ENCODE measurements around the gene LSS.
A peak's percentile ranks its signal among the peaks of the same experiment; 100 is the strongest.

The LSS gene

GRCh38 chr21:46228345-46229051, at the start of gene LSS:
Gene LSS (minus strand): TSS chr21:46228774. CDS start chr21:46228745, 29 bp downstream.
- peak; percentile 96 for DNase-seq

- no peak for DNase-seq
Measured at GRCh38 chr21:46274797-46275390, 46.3 kb upstream of the LSS start.

DNA sequence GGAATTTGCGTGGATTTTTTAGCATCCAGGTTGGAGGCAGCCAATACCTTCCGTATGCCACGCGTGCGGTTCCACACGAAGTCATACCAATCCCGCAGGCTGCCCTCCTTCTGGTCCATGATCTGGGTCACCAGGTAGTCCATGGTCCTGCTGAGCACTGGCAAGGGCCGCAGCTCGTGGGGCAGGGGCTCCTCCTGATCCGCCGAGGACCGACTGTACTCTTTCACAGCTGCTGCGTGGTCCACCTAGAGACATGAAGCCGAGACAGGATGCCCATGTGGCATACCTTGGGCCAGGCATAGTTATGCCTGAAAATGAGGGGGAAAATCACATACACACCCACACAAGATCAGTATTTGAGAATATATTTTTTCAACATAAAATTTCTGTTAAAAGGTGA, 44.8 kb upstream of the LSS start:
- no peak for DNase-seq

DNA sequence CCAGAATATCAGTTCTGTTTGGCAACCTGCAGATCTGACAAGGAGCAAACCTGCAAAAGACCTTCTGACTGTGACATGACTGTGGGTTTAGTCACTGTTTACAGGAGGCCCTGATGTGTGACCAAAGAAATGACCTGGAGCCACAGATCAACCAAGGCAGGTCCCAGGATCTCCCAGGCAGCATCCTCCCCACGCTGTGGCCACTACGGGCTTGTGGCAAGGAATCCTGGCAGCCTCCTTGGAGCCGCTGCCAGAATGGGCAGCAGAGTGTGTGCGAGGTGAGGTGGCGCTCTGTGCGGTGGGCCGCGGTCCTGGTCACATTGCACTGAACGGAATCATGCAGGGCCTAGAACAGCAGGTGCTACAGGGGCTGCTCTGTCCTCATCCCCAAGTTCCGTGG, 40.9 kb upstream of the LSS start:
- DNase-seq = no peak

- DNase-seq = no peak
Measured at GRCh38 chr21:46268371-46268770, 39.8 kb upstream of the LSS start.

DNA sequence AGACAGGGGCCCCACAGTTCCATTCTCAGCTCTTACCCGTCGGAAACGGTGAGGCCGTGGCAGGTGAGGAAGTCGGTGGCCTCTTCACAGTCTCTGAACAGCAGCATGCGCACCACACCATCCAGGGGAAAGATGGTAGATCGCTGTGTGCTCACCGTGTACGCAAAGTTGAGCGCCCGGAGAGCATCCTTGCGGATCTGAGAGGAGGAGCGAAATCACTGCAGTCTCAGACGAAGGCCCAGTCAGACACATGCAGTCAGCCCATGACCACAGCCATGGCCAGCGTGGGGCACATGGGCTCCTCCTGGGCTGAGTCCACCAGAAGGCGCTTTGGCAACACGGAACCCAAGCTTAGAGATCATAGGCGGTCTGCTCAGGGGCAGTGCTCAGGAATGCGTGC, 38.4 kb upstream of the LSS start:
- no peak for DNase-seq

DNA sequence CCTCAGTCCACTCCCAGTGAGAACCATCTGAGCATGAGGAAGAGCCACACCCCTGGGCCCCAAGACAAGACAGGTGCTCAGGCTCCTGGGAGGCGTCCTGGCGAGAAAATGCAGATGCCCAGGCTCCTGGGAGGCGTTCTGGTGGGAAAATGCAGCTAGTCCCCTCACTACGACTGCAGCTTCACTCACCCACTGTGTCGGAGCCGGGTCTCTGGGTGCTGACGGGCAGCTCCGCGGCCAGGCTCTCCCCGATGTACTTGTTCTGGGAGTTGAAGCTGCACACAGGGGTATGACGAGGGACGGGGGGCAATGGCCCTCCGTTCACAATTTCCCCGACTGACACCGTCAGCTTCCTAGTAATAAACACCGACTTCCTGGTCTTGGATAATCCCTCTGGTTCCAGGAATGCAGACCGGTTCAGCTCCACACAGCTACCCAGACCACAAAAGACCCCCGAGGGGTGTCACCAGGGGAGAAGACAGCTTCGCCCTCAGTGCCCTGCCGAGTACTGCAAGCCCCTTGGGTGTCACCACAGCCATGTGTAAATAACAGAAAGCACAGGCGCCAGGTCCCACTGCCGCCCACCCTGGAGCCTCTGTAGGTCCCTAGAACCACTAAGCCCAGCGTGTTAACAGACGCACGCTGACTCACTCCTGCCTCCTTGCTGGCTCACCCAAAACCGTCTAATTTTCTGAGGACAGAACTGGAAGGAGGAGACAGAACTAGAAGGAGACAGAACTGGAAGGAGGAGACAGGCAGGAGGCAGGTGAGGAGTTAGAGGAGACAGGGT, 37.4 kb upstream of the LSS start:
- DNase-seq = no peak

DNA sequence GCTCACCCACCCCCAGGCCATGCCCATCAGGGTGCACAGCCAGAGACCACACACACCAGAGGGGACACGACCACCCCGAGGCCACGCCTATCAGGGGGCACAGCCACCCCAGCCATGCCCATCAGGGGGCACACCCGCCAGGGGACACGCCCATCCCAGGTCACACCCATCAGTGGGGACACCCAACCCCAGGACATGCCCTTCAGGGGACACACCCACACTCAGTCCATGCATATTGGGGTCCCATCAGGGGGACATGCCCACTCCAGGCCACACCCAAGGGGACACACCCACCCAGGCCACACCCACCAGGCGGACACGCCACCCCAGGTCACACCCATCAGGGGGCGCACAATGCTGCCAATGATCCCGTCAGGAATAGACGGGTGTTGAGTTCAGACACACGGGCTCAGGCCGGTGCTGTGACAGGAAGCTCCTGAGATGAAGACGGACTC, 36.1 kb upstream of the LSS start:
- no peak for DNase-seq

DNA sequence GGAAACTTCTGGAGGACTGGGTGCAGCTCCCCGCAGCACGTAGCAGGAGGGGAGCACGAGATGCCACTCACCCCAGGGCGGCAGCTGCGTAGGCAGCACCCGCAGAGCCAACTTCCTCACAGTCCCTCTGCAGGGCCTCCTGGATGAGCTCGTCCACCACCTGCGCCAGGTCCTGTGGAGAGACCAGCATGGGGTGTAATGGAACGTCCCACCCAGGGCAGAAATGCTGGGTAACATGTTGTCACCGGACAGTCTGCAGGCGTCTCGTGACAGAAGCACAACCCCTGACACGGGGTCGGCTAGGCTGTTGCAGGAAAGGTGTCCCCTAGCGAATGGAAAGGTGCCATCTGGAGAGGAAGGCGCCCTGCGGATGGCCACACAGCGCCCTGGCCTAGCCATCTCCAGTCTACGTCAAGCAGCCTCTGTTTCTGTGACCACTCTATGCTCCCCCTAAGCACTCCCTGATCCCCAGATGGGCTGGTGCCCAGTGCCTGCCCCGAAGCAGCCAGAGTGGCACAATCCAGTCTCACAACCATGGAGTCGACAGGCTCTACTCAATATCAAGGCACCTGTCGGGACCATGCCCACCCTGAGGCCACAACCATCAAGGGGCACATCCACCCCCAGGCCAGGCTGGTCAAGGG, 35.6 kb upstream of the LSS start:
- DNase-seq = no peak

DNA sequence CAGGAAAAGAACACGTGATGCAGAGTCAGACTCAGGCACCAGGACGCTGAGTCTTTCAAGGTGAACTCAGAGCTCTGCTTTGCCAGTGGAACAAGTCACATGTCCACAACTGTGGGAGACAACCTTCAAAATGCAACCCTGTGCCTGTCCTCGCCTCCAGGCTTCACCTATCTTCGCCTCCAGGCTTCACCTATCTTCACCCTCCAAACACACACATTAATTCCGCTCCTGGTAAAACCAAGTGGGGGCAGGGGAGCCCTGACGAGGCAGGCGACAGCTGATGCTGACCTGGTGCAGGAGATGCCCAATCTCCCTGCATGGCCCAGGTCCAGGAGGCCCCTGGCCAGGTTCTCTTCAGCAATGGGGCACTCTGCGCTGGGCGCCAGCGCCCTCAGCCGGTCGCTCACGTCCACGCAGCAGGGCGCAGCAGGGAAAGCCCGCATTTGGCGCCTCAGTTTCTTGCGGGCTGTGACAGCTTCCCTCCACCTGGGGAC, 28.0 kb upstream of the LSS start:
- DNase-seq = no peak

DNA sequence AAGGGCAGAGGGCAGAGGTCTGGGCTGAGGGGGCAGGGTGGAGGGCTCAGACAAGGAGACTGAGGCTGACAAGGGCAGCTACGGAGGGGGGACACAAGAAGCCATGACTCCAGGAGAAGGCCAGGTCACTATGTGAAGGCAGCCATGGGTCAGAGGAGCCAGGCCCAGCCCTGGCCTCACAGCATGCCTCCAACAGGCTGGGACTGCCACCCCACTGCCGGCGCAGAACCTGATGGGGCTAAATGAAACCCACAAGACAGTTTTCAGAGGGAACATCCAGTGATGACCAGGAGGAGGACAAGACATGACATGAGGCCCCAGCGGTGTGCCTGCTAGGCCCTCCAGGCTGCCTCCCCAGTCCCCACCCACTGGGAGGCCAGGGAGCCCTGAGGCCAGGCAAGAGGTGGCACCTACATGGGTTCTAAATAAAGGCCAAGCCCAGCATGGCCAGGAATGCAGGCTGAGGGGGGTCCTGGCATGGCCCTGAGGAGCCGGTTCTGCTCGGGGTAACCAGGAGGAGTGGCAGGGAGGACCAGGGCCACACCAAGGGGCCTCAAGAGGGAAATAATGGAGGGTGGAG, 27.3 kb upstream of the LSS start:
- no peak for DNase-seq

- DNase-seq = no peak
Measured at GRCh38 chr21:46255166-46255565, 26.6 kb upstream of the LSS start.

GRCh38 chr21:46254208-46254975, 25.8 kb upstream of the LSS start:
- DNase-seq = no peak

DNA sequence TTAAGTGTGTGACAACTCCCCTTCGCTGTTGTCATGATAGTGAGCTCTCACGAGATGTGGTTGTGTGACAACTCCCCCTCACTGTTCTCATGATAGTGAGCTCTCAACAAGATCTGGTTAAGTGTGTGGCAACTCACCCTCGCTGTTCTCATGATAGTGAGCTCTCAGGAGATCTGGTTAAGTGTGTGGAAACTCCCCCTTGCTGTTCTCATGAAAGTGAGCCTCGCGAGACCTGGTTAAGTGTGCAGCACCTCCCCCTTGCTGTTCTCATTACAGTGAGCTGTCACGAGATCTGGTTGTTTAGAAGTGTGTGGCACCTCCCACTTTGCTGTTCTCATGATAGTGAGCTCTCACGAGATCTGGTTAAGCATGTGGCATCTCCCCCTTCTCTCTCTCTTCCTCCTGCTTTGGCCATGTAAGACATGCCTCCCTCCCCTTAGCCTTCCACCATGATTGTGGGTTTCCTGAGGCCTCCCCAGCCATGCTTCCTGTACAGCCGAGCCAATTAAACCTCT, 25.1 kb upstream of the LSS start:
- DNase-seq = no peak

DNA sequence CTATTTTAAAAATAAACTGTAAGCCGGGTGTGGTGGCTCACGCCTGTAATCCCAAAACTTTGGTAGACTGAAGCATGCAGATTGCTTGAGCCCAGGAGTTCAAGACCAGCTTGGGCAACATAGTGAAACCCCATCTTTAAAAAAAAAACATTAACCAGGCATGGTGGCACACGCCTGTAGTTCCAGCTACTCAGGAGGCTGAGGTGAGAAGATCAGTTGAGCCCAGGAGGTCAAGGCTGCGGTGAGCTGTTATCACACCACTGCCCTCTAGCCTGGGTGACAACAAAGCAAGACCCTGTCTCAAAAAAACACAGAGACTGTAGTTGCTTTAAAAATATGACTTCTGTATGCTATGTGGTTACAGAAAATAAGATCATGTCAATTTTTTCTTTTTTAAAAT, 24.3 kb upstream of the LSS start:
- DNase-seq = no peak

- DNase-seq = no peak
Measured at GRCh38 chr21:46250146-46250725, 21.7 kb upstream of the LSS start.

GRCh38 chr21:46248827-46249226, 20.3 kb upstream of the LSS start:
- no peak for DNase-seq

- DNase-seq = no peak
Measured at GRCh38 chr21:46248422-46248782, 19.8 kb upstream of the LSS start.

DNA sequence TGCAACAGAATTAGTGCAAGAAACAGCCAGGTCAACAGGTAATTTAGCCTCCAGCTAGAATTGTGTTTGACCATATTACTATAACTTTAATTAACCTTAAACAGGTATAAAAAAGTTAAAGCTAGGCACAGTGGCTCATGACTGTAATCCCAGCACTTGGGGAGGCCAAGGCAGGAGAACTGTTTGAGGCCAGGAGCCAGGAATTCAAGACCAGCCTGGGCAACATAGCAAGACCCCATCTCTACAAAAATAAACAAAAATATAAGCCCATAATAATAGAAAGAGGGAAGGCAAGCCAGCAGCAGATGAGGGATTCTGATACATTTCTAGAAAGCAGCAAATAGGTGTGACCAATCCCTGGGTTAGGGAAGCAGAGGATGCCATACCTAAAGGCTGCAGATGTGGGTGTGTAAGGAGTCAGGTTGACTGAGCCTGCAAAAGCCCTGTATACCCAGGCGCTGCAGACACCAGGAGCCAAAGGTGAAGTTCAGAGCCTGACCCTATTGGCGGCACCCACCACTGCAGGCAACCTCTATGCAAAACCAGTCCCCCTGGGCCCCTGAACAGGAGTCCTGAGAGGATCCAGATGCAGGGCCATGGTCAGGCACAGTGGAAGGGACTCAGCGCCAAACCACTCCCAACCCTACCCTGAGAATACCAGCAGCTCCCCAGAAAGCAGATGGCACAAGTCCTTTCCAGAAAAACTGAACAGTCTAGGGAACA, 19.3 kb upstream of the LSS start:
- no peak for DNase-seq

DNA sequence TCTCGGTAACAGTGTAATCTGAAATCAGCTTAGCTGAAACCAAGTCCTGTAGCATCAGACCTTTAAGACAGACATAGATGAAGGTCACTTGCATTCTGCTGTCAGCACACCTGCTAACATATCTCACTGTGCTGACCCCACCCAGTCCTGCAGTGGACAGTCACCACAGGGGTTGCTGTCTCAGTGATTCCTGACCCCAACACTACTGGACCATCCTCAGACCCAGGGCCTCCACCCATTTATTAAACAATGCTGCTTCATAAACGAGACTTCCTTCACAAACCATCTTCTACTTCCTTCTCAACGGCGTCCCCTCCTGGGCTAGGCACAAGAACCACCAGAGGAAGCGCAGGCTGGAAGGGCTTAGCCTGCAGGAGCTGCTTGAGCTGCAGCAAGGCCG, 17.8 kb upstream of the LSS start:
- no peak for DNase-seq
